Measurements from ENCODE around the gene BBS10. TPM values are rescaled to one million over a fixed set of nuclear protein-coding genes. Genes with fewer than 3 reads are reported as not detected.

BBS10 gene
- total and polyA plus RNA-seq, 9 of the 15 experiments (the other 6 are each of a cell fraction or from before 2014, with no cell fraction given): 2.3 to 14.9 (median 5.9) TPM

GRCh38 chr12:76346236-76346635 is 2.0 kb downstream of the BBS10 start:
- Histone ChIP-seq H3K9me3 (replicated peaks; ENCODE audit: control insufficient read depth, insufficient read depth, low read depth, low read length) (no peaks in the 10 kb centered on the region), H3K79me2 (ENCODE audit: control insufficient read depth, insufficient read depth, low read length) (peaks cover 16% of the 10 kb centered on the region), H2AFZ (ENCODE audit: low read depth, low read length) (no peak overlapping the region), H3K4me2 (ENCODE audit: insufficient read depth, low read length) (no peak overlapping the region), H3K4me3 (no peak overlapping the region), H3K27ac (ENCODE audit: extremely low read depth, low read depth, low read length) (no peak overlapping the region), H3K27me3 (ENCODE audit: control insufficient read depth in 2 of 2, insufficient read depth in 2 of 2, low read length in 2 of 2) (no peaks in the 10 kb centered on the region), H3K9ac (ENCODE audit: insufficient read depth in 1 of 2, low read depth in 2 of 2, low read length in 2 of 2) (no peak overlapping the region), H3K9me1 (ENCODE audit: control insufficient read depth, insufficient read depth, low read length) (no peaks in the 10 kb centered on the region), H3K36me3 (ENCODE audit: control insufficient read depth, insufficient read depth, low read length) (no peaks in the 10 kb centered on the region), H3K4me1 (replicated peaks in 1 of 2; ENCODE audit: control insufficient read depth in 2 of 2, insufficient read depth in 2 of 2, low read length in 2 of 2) (peaks cover 8 to 13% of the 10 kb centered on the region in 2 experiments; a peak in 4 of 5 replicates), H4K20me1 (replicated peaks; ENCODE audit: control insufficient read depth, insufficient read depth, low read length) (no peaks in the 10 kb centered on the region)
- ChIA-PET CTCF (ENCODE audit: low intra/inter-chr PET ratio) (no interaction called here), POLR2A (no interaction called here)
- WGBS (ENCODE audit: insufficient coverage, low coverage, missing lambda C conversion rate): 88% methylated on average over 4 of the region's 4 CpGs
- intact Hi-C loops (cut with micrococcal nuclease) (loop anchor here (2.0 to 10.0 kb wide), 5 partner anchors 39 to 861 kb away; partner anchors contain the start of gene GLIPR1), in situ Hi-C loops (cut with MboI) (loop anchor here (10.0 kb wide), 3 partner anchors 191 to 1021 kb away; no protein-coding TSS in a partner anchor)
- TF ChIP-seq PHTF2 (CRISPR knock-in tag; IDR thresholded peaks at IDR 0.05): no peak
- no peak for TF ChIP-seq MAX (CRISPR knock-in tag; IDR thresholded peaks at IDR 0.05)
- no peak for TF ChIP-seq CREB1 (IDR thresholded peaks at IDR 0.05)
- no peak for TF ChIP-seq CREB1 (CRISPR knock-in tag; IDR thresholded peaks at IDR 0.05)
- no peak for TF ChIP-seq ZNF785 (CRISPR knock-in tag; IDR thresholded peaks at IDR 0.05)
- no peak for TF ChIP-seq ZNF282 (CRISPR knock-in tag; IDR thresholded peaks at IDR 0.05)
- no peak for TF ChIP-seq TFAP4 (CRISPR knock-in tag; IDR thresholded peaks at IDR 0.05; ENCODE audit: borderline replicate concordance)
- TF ChIP-seq TCF15 (CRISPR knock-in tag; IDR thresholded peaks at IDR 0.05): no peak
- TF ChIP-seq PTRF (tag; IDR thresholded peaks at IDR 0.05): no peak
- no peak for TF ChIP-seq ATF1 (CRISPR knock-in tag; IDR thresholded peaks at IDR 0.05)
- no peak for TF ChIP-seq ATF1 (tag; IDR thresholded peaks at IDR 0.05)
- no TSS peak for BruUV-seq (replicated peaks)
- no peak for ATAC-seq
- FAIRE-seq: no peak
- no peak for DNase-seq (ENCODE audit: extremely low read depth in 1 of 4, low spot score in 3 of 4)
